Esophagus squamous epithelium (tissue), 5 donors: ENCODE measurements around the gene NAT16. TPM values are rescaled to one million over a fixed set of nuclear protein-coding genes. Genes with fewer than 3 reads are reported as not detected.

Experiments used
- DNase-seq: peaks from one replicate; lab custom pipeline; 2025; lab: John Stamatoyannopoulos, UW
- H3K27ac ChIP-seq, 4 donors: fragments of 200-600 bp; sonication (generic); one replicate each; pipeline ENCODE4 v1.5.1; 2016 to 2019; ENCODE audit warnings: mild to moderate bottlenecking in 1 of 4
- H3K27me3 ChIP-seq, 4 donors: fragments of 200-600 bp; sonication (generic); 1 replicate in 3 of 4; 2 replicates in 1 of 4; pipeline versions ENCODE4 v1.5.1 to v1.6.0; 2017 to 2021; ENCODE audit warnings: antibody characterized with exemption in 1 of 4
- H3K36me3 ChIP-seq, 3 donors: fragments of 200-600 bp; sonication (generic); one replicate each; pipeline ENCODE4 v1.5.1; 2016 to 2019
- H3K4me1 ChIP-seq, 3 donors: fragments of 200-600 bp; sonication (generic); one replicate each; pipeline ENCODE4 v1.5.1; 2017 to 2019
- H3K4me3 ChIP-seq, 4 donors: fragments of 200-600 bp; sonication (generic); 1 replicate in 3 of 4; 2 replicates in 1 of 4; pipeline ENCODE4 v1.5.1; 2016 to 2019; ENCODE audit warnings: mild to moderate bottlenecking in 2 of 4, moderate library complexity in 1 of 4
- H3K9me3 ChIP-seq, 3 donors: fragments of 200-600 bp; sonication (generic); one replicate each; pipeline ENCODE4 v1.5.1; 2016 to 2019
- POLR2A ChIP-seq, 4 donors: fragments of 450-650 bp; IDR thresholded peaks; one replicate each; pipeline ENCODE4 v1.6.1; 2017; ENCODE audit warnings: antibody characterized with exemption in 4 of 4, mild to moderate bottlenecking in 4 of 4, moderate library complexity in 3 of 4
- WGBS, 2 donors: methylation state at CpG; one replicate each; pipeline ENCODE4 v1.1.5; 2018; 5-methylcytosine and 5-hydroxymethylcytosine counted together
- intact Hi-C: fragments of 100-400 bp; cut with DNase I; formaldehyde crosslinking; loops from one replicate; pipeline ENCODE4 v1.15.0; 2022
- total RNA-seq, 4 donors: library from RNA; depleted of rRNA; stranded (reverse); fragments of >200 nt; gene quantifications; one replicate each; pipeline ENCODE4 v1.1.0, GENCODE V29; 2016
- TF ChIP-seq, protein P1 (sequence below), 6 experiments: fragments of 450-650 bp in 4 of 6; fragments of 200-600 bp in 2 of 6; sonication (generic) in 2 of 6; IDR thresholded peaks; one replicate each; pipeline ENCODE4 v1.5.1; 2016 to 2019; ENCODE audit warnings: antibody characterized with exemption in 6 of 6, mild to moderate bottlenecking in 4 of 6, moderate library complexity in 4 of 6
- donor health status: DM: yes; HTN: yes; CAD: no.

The NAT16 gene
- total RNA-seq, 4 donors from 2014 or later: not detected

GRCh38 chr7:101216001-101216859, 36.1 kb upstream of the NAT16 start:
- H3K36me3 ChIP-seq: peaks cover 0 to 51% (median 0%) of the 10 kb centered on the region in 3 donors
- peak overlapping the region; percentile 57 to 90 (median 78) for H3K4me3 ChIP-seq
- DNase-seq: no peak
- H3K4me1 ChIP-seq: peaks cover 21 to 49% (median 22%) of the 10 kb centered on the region in 3 donors
- peak overlapping the region; percentile 77 to 95 (median 90) for H3K27ac ChIP-seq
- H3K27me3 ChIP-seq: no peaks in the 10 kb centered on the region
- intact Hi-C loops: no loop called here
- TF ChIP-seq POLR2A (IDR thresholded peaks at IDR 0.05): no peak
- TF ChIP-seq, protein P1, sequence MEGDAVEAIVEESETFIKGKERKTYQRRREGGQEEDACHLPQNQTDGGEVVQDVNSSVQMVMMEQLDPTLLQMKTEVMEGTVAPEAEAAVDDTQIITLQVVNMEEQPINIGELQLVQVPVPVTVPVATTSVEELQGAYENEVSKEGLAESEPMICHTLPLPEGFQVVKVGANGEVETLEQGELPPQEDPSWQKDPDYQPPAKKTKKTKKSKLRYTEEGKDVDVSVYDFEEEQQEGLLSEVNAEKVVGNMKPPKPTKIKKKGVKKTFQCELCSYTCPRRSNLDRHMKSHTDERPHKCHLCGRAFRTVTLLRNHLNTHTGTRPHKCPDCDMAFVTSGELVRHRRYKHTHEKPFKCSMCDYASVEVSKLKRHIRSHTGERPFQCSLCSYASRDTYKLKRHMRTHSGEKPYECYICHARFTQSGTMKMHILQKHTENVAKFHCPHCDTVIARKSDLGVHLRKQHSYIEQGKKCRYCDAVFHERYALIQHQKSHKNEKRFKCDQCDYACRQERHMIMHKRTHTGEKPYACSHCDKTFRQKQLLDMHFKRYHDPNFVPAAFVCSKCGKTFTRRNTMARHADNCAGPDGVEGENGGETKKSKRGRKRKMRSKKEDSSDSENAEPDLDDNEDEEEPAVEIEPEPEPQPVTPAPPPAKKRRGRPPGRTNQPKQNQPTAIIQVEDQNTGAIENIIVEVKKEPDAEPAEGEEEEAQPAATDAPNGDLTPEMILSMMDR (IDR thresholded peaks at IDR 0.05): no peak
- no peaks in the 10 kb centered on the region for H3K9me3 ChIP-seq
- WGBS, 2 donors: 64 to 72% methylated on average over 21 of the region's 31 CpGs

GRCh38 chr7:101212014-101212413, 31.9 kb upstream of the NAT16 start:
- TF ChIP-seq, protein P1 (IDR thresholded peaks at IDR 0.05): no peak
- TF ChIP-seq POLR2A (IDR thresholded peaks at IDR 0.05): no peak
- no peak overlapping the region for H3K4me3 ChIP-seq
- H3K4me1 ChIP-seq: peaks cover 8 to 19% (median 11%) of the 10 kb centered on the region in 3 donors
- H3K27me3 ChIP-seq: no peaks in the 10 kb centered on the region
- DNase-seq: no peak
- intact Hi-C loops: no loop called here
- no peaks in the 10 kb centered on the region for H3K9me3 ChIP-seq
- peaks cover 0 to 85% (median 9%) of the 10 kb centered on the region in 3 donors for H3K36me3 ChIP-seq
- no peak overlapping the region for H3K27ac ChIP-seq
- 97% methylated on average over 6 of the region's 8 CpGs; no CpG with 5 or more reads in 1 of the 2 donors for WGBS, 2 donors

GRCh38 chr7:101211501-101211900, 31.4 kb upstream of the NAT16 start:
- intact Hi-C loops: no loop called here
- no peaks in the 10 kb centered on the region for H3K27me3 ChIP-seq
- no peak for DNase-seq
- peaks cover 0 to 89% (median 9%) of the 10 kb centered on the region in 3 donors for H3K36me3 ChIP-seq
- no peak overlapping the region for H3K27ac ChIP-seq
- no peak overlapping the region for H3K4me3 ChIP-seq
- no peaks in the 10 kb centered on the region for H3K9me3 ChIP-seq
- 96% methylated on average over 5 of the region's 24 CpGs; no CpG with 5 or more reads in 1 of the 2 donors for WGBS, 2 donors
- peaks cover 6 to 14% (median 8%) of the 10 kb centered on the region in 3 donors for H3K4me1 ChIP-seq
- TF ChIP-seq, protein P1 (IDR thresholded peaks at IDR 0.05): no peak
- TF ChIP-seq POLR2A (IDR thresholded peaks at IDR 0.05): no peak

- WGBS, 2 donors: 95% methylated on average over 4 of the region's 19 CpGs; no CpG with 5 or more reads in 1 of the 2 donors
- TF ChIP-seq, protein P1 (IDR thresholded peaks at IDR 0.05): no peak
- no peak for TF ChIP-seq POLR2A (IDR thresholded peaks at IDR 0.05)
Observed at GRCh38 chr7:101210143-101210542, 30.1 kb upstream of the NAT16 start.

GRCh38 chr7:101208794-101209193, 28.7 kb upstream of the NAT16 start:
- Histone ChIP-seq H3K4me3 (no peak overlapping the region), H3K9me3 (no peaks in the 10 kb centered on the region), H3K27me3 (peaks cover 0 to 9% (median 0%) of the 10 kb centered on the region in 4 donors), H3K27ac (no peak overlapping the region), H3K4me1 (no peaks in the 10 kb centered on the region), H3K36me3 (peaks cover 0 to 75% (median 9%) of the 10 kb centered on the region in 3 donors)
- TF ChIP-seq, protein P1 (IDR thresholded peaks at IDR 0.05): no peak
- TF ChIP-seq POLR2A (IDR thresholded peaks at IDR 0.05): no peak
- WGBS, 2 donors: 87% methylated on average over 8 to 9 of the region's 14 CpGs
- no peak for DNase-seq
- intact Hi-C loops: no loop called here

More at GRCh38 chr7:101210143-101210542, 30.1 kb upstream of the NAT16 start:
- Histone ChIP-seq H3K27me3 (no peaks in the 10 kb centered on the region), H3K4me1 (peaks cover 0 to under 1% (median 0%) of the 10 kb centered on the region in 3 donors), H3K4me3 (no peak overlapping the region), H3K9me3 (no peaks in the 10 kb centered on the region), H3K27ac (no peak overlapping the region), H3K36me3 (peaks cover 0 to 87% (median 9%) of the 10 kb centered on the region in 3 donors)
- intact Hi-C loops: no loop called here
- no peak for DNase-seq
